Measurements from ENCODE around the gene MASP2.

DNA sequence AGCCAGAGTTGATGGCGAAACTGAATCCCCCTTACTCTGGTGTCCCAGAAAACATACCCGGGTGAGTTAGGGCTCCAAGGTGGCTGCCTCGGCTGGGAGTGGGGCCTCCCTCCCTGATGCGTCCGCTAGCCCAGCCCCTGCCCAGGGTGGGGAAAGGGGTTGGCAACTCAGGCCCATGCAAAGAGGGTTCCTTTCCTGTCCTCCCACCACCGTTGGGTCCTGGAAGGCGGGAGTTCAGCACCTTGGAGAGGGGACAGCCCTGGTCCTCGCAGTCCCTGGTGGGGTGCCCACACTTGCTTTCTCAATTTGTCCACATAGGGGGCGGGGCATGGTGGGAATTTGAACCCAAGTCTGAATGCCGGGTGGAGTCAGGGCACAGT lies 6.7 kb upstream of the MASP2 start:
- no peak for TF ChIP-seq CTCF (IDR thresholded peaks at IDR 0.05; ENCODE audit: low read depth, low read length)
- TF ChIP-seq EZH2phosphoT487 (IDR thresholded peaks at IDR 0.05; ENCODE audit: low read depth): no peak

All from OCI-LY3 (cell line).